K562 (cell line): ENCODE data around the gene MAGIX. TPM values are rescaled to one million over a fixed set of nuclear protein-coding genes. Genes with fewer than 3 reads are reported as not detected.

Experiments used
- BCL6 ChIP-seq: fragments of 250-450 bp; sonication (Bioruptor Pico); IDR thresholded peaks from 2 replicates; pipeline ENCODE4 v1.4.0; 2020
- BMI1 ChIP-seq: fragments of 150-350 bp; IDR thresholded peaks from 2 replicates; pipeline ENCODE4 v1.6.1; 2014; ENCODE audit warnings: low read length
- DMBX1 ChIP-seq: fragments of 250-450 bp; sonication (Bioruptor Pico); IDR thresholded peaks from 2 replicates; pipeline ENCODE4 v1.8.0; 2022; ENCODE audit warnings: inconsistent platforms, mild to moderate bottlenecking, moderate library complexity, borderline replicate concordance
- FOXA3 ChIP-seq, 2 experiments: fragments of 450-650 bp in 1 of 2; sonication (generic) in 1 of 2; formaldehyde crosslinking; IDR thresholded peaks in 1 of 2; conservative IDR thresholded peaks in 1 of 2; 2 replicates each; pipeline versions ENCODE4 v1.4.0 to v1.8.0; 2020 to 2022; ENCODE audit warnings: mild to moderate bottlenecking in 2 of 2, missing genetic modification reagents in 1 of 2
- GATA2 ChIP-seq: sonication (generic); formaldehyde crosslinking; IDR thresholded peaks from 2 replicates; pipeline ENCODE4 v1.4.0; 2020; ENCODE audit warnings: mild to moderate bottlenecking, missing genetic modification reagents
- GATAD2A ChIP-seq: fragments of 450-650 bp; IDR thresholded peaks from 2 replicates; pipeline ENCODE4 v1.6.1; 2017
- HNRNPK ChIP-seq: fragments of 200-400 bp; formaldehyde crosslinking; IDR thresholded peaks from one replicate; pipeline ENCODE4 v1.6.1; 2018; ENCODE audit warnings: mild to moderate bottlenecking, low read depth, low read length; ENCODE audit not compliant: poor library complexity, severe bottlenecking
- LARP7 ChIP-seq: fragments of 450-650 bp; IDR thresholded peaks from 2 replicates; pipeline ENCODE4 v1.6.1; 2016
- NCOR1 ChIP-seq: fragments of 450-650 bp; IDR thresholded peaks from 2 replicates; pipeline ENCODE4 v1.6.1; 2016; ENCODE audit warnings: mild to moderate bottlenecking, moderate library complexity
- NFRKB ChIP-seq: fragments of 450-650 bp; IDR thresholded peaks from 2 replicates; pipeline ENCODE4 v1.6.1; 2016; ENCODE audit warnings: low read depth
- NFYB ChIP-seq: IDR thresholded peaks from 2 replicates; pipeline ENCODE4 v1.6.1; 2011; ENCODE audit warnings: mild to moderate bottlenecking, moderate library complexity; ENCODE audit not compliant: insufficient read length; ENCODE audit errors: extremely low read depth
- POLR2AphosphoS2 ChIP-seq: IDR thresholded peaks from 2 replicates; pipeline ENCODE4 v1.6.1; 2012; ENCODE audit warnings: low read length, improper control_type of control experiment
- RFX7 ChIP-seq: fragments of 250-450 bp; sonication (Bioruptor Pico); IDR thresholded peaks from 2 replicates; pipeline ENCODE4 v1.5.1; 2021; ENCODE audit warnings: mild to moderate bottlenecking
- SMARCB1 ChIP-seq: IDR thresholded peaks from 2 replicates; pipeline ENCODE4 v1.6.1; 2011; ENCODE audit warnings: improper control_type of control experiment, low read depth; ENCODE audit not compliant: insufficient read length
- SMARCC2 ChIP-seq: fragments of 450-650 bp; IDR thresholded peaks from 2 replicates; pipeline ENCODE4 v1.6.1; 2017; ENCODE audit warnings: antibody characterized with exemption, moderate library complexity, mild to moderate bottlenecking, low read depth
- U2AF2 ChIP-seq: fragments of 200-400 bp; formaldehyde crosslinking; optimal IDR thresholded peaks from 2 replicates; pipeline ENCODE3; 2017; ENCODE audit warnings: low read depth, mild to moderate bottlenecking, low read length
- ZEB2 ChIP-seq: fragments of 450-650 bp; IDR thresholded peaks from 2 replicates; pipeline ENCODE4 v1.6.1; 2016
- ZNF134 ChIP-seq: fragments of 250-450 bp; sonication (Bioruptor Pico); conservative IDR thresholded peaks from 2 replicates; pipeline ENCODE4 v1.4.0; 2020
- ZNF143 ChIP-seq: sonication (generic); formaldehyde crosslinking; IDR thresholded peaks from 2 replicates; pipeline ENCODE4 v1.9.0; 2022; ENCODE audit warnings: mild to moderate bottlenecking, missing genetic modification reagents
- ZNF696 ChIP-seq: fragments of 250-450 bp; sonication (Bioruptor Pico); conservative IDR thresholded peaks from 2 replicates; pipeline ENCODE4 v1.4.0; 2020; ENCODE audit warnings: mild to moderate bottlenecking, moderate library complexity
- ZNF75A ChIP-seq: fragments of 450-650 bp; formaldehyde crosslinking; IDR thresholded peaks from 2 replicates; pipeline ENCODE4 v1.4.0; 2020; ENCODE audit warnings: mild to moderate bottlenecking
- ZNF76 ChIP-seq: fragments of 250-450 bp; sonication (Bioruptor Pico); IDR thresholded peaks from 2 replicates; pipeline ENCODE4 v1.4.0; 2020; ENCODE audit warnings: mild to moderate bottlenecking, moderate library complexity, borderline replicate concordance
- polyA plus RNA-seq, 8 experiments: library from polyadenylated mRNA; depleted of rRNA in 4 of 8; stranded (reverse) in 5 of 8; unstranded in 3 of 8; fragments of >200 nt; fragmentation: Nextera tagmentation in 2 of 8; fragmentation: Illumina TruSeq in 1 of 8; extraction: Ambion mirVana in 2 of 8; extraction: Trizol in 1 of 8; gene quantifications; 2 replicates each; pipeline versions ENCODE4 v1.2.1 to v1.2.3, GENCODE V29; 2011 to 2014; ENCODE audit warnings: inconsistent platforms in 1 of 8, missing spikeins in 1 of 8
- total RNA-seq, 7 experiments: library from RNA; depleted of rRNA in 6 of 7; stranded (reverse); fragments of >200 nt in 6 of 7; fragmentation: Illumina TruSeq in 2 of 7; extraction: Trizol in 2 of 7; gene quantifications; 2 replicates each; pipeline versions ENCODE4 v1.2.1 to v1.2.3, GENCODE V29; 2011 to 2021; ENCODE audit warnings: low replicate concordance in 1 of 7
- TF ChIP-seq, protein P1 (sequence below): fragments of 450-650 bp; IDR thresholded peaks from 2 replicates; pipeline ENCODE4 v1.6.1; 2017; ENCODE audit warnings: antibody characterized with exemption
- TF ChIP-seq, protein P2 (sequence below): sonication (generic); formaldehyde crosslinking; IDR thresholded peaks from 2 replicates; pipeline ENCODE4 v1.9.0; 2022; ENCODE audit warnings: mild to moderate bottlenecking, missing genetic modification reagents
- TF ChIP-seq, protein P3 (sequence below): fragments of 450-650 bp; formaldehyde crosslinking; conservative IDR thresholded peaks from 2 replicates; pipeline ENCODE4 v1.4.0; 2022; ENCODE audit warnings: mild to moderate bottlenecking, missing genetic modification characterization
- TF ChIP-seq, protein P4 (sequence below): sonication (generic); formaldehyde crosslinking; IDR thresholded peaks from 2 replicates; pipeline ENCODE4 v1.8.0; 2022; ENCODE audit warnings: missing genetic modification reagents, mild to moderate bottlenecking, borderline replicate concordance

MAGIX gene
- total and polyA plus RNA-seq, 9 of the 15 experiments (the other 6 are each of a cell fraction or from before 2014, with no cell fraction given) = 0.08 to 3.5 (median 0.47) TPM

DNA sequence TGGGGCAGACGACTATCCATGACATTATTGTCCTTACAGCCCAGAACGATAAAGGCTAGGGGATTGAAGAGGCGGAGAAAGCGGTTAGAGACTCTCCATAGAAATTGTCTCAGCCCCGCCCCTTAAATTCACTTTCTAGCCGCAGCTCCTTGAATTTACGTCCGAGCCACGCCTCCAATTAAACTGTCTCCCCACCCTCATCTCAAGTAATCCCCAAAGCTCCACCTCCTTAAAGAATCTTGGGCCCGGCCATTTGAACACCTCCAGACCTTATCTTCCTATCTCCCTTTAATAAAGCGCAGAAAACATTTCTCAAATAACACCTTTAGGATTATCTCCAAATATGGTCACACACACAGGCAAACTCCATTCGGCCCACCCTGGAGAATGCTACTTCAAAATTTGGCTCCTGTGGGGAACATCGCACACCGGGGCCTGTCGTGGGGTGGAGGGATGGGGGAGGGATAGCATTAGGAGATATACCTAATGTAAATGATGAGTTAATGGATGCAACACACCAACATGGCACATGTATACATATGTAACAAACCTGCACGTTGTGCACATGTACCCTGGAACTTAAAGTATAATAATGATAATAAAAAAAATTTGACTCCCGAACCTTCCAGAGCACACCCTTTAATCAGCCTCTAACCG, 7.2 kb upstream of the MAGIX start (continued):
- TF ChIP-seq ZNF143 (CRISPR knock-in tag) (no peak), ZNF76 (CRISPR knock-in tag) (no peak), GATAD2A (no peak), NFRKB (peak; percentile 26; the same call in 1 of the 2 replicates), NCOR1 (0 out of 2 replicates have a peak, but pooled peaks have one; percentile 7), GATA2 (CRISPR knock-in tag) (peak; percentile 69), ZNF75A (CRISPR knock-in tag) (no peak), SMARCB1 (no peak), DMBX1 (CRISPR knock-in tag) (no peak), SMARCC2 (peak; percentile 17; the same call in 1 of the 2 replicates), ZNF696 (no peak), RFX7 (no peak), ZNF134 (CRISPR knock-in tag) (no peak), ZEB2 (no peak; the same call in 1 of the 2 replicates), U2AF2 (no peak), POLR2AphosphoS2 (no peak), FOXA3 (CRISPR knock-in tag; conservative IDR thresholded peaks at IDR 0.05 in 1 of 2, IDR thresholded peaks at IDR 0.05 in 1 of 2) (no peak), NFYB (no peak), BMI1 (no peak), LARP7 (no peak), HNRNPK (no peak), BCL6 (no peak)
- TF ChIP-seq, protein P1, sequence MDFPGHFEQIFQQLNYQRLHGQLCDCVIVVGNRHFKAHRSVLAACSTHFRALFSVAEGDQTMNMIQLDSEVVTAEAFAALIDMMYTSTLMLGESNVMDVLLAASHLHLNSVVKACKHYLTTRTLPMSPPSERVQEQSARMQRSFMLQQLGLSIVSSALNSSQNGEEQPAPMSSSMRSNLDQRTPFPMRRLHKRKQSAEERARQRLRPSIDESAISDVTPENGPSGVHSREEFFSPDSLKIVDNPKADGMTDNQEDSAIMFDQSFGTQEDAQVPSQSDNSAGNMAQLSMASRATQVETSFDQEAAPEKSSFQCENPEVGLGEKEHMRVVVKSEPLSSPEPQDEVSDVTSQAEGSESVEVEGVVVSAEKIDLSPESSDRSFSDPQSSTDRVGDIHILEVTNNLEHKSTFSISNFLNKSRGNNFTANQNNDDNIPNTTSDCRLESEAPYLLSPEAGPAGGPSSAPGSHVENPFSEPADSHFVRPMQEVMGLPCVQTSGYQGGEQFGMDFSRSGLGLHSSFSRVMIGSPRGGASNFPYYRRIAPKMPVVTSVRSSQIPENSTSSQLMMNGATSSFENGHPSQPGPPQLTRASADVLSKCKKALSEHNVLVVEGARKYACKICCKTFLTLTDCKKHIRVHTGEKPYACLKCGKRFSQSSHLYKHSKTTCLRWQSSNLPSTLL = no peak
- TF ChIP-seq, protein P2, sequence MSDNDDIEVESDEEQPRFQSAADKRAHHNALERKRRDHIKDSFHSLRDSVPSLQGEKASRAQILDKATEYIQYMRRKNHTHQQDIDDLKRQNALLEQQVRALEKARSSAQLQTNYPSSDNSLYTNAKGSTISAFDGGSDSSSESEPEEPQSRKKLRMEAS = no peak
- TF ChIP-seq, protein P3, sequence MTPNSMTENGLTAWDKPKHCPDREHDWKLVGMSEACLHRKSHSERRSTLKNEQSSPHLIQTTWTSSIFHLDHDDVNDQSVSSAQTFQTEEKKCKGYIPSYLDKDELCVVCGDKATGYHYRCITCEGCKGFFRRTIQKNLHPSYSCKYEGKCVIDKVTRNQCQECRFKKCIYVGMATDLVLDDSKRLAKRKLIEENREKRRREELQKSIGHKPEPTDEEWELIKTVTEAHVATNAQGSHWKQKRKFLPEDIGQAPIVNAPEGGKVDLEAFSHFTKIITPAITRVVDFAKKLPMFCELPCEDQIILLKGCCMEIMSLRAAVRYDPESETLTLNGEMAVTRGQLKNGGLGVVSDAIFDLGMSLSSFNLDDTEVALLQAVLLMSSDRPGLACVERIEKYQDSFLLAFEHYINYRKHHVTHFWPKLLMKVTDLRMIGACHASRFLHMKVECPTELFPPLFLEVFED (CRISPR knock-in tag) = no peak
- TF ChIP-seq, protein P4, sequence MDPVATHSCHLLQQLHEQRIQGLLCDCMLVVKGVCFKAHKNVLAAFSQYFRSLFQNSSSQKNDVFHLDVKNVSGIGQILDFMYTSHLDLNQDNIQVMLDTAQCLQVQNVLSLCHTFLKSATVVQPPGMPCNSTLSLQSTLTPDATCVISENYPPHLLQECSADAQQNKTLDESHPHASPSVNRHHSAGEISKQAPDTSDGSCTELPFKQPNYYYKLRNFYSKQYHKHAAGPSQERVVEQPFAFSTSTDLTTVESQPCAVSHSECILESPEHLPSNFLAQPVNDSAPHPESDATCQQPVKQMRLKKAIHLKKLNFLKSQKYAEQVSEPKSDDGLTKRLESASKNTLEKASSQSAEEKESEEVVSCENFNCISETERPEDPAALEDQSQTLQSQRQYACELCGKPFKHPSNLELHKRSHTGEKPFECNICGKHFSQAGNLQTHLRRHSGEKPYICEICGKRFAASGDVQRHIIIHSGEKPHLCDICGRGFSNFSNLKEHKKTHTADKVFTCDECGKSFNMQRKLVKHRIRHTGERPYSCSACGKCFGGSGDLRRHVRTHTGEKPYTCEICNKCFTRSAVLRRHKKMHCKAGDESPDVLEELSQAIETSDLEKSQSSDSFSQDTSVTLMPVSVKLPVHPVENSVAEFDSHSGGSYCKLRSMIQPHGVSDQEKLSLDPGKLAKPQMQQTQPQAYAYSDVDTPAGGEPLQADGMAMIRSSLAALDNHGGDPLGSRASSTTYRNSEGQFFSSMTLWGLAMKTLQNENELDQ (CRISPR knock-in tag) = no peak
